Right cardiac atrium (tissue), 5 donors: Measurements from ENCODE around the gene SYCP2. TPM values are rescaled to one million over a fixed set of nuclear protein-coding genes. Genes with fewer than 3 reads are reported as not detected.

ENCODE experiments used
- ATAC-seq, 2 donors: fragments of 200-7000 bp; cut with Tn5 transposase; one replicate each; pipeline versions ENCODE4 v1.8.0 to v1.9.1; 2020; ENCODE audit warnings: moderate library complexity in 2 of 2, mild to moderate bottlenecking in 1 of 2
- DNase-seq, 3 donors: peaks; one replicate each; pipeline ENCODE4 v3.0.0-alpha.2; 2020
- H3K27ac ChIP-seq: one replicate; pipeline ENCODE4 v1.5.1; 2013; ENCODE audit warnings: mild to moderate bottlenecking, low read length, control low read depth, moderate library complexity
- H3K27me3 ChIP-seq: one replicate; pipeline ENCODE4 v1.6.1; 2013; ENCODE audit not compliant: control insufficient read depth, insufficient read depth
- H3K4me1 ChIP-seq: one replicate; pipeline ENCODE4 v1.6.1; 2013; ENCODE audit warnings: low read length; ENCODE audit not compliant: control insufficient read depth, insufficient read depth
- H3K4me3 ChIP-seq: one replicate; pipeline ENCODE4 v1.5.1; 2013; ENCODE audit warnings: low read length, control low read depth
- H3K9me3 ChIP-seq: one replicate; pipeline ENCODE4 v1.6.1; 2013; ENCODE audit warnings: low read length; ENCODE audit not compliant: control insufficient read depth
- WGBS: extraction: QIAGEN DNeasy Blood & Tissue Kit; methylation state at CpG from one replicate; pipeline ENCODE4 v1.1.7; 2013; 5-methylcytosine and 5-hydroxymethylcytosine counted together
- intact Hi-C, 4 donors: fragments of 100-400 bp; cut with DNase I; formaldehyde crosslinking; loops; one replicate each; pipeline versions ENCODE4 v1.11.0 to v1.14.0; 2022 to 2023
- polyA plus RNA-seq: library from polyadenylated mRNA; stranded (reverse); fragments of 200-250 nt; gene quantifications from one replicate; pipeline ENCODE4 v1.2.3, GENCODE V29; 2013
- total RNA-seq, 4 donors: library from RNA; stranded (reverse); fragmentation: NEBNext Ultra II Directional; extraction: Animal tissue kit (Norgen Biotek cat#: 25700); gene quantifications; one replicate each; pipeline ENCODE4 v1.2.1, GENCODE V29; 2021
- donor health status: healthy with polysubstance abuse.
- donor health status: DM: no; HTN: yes; CAD: no.
- donor health status: DM: no; HTN: no; CAD: no.
- donor health status: DM: no; HTN: yes; CAD: no; lungs with severe emphysema.
- donor health status: DM: yes; HTN: yes; CAD: no.

Gene SYCP2
- total and polyA plus RNA-seq, 5 donors, result 1.6 to 1.8 (median 1.7) TPM

- Histone ChIP-seq H3K27me3 (no peaks in the 10 kb centered on the region), H3K27ac (peak overlapping the region; percentile 63), H3K9me3 (no peaks in the 10 kb centered on the region), H3K4me3 (peak overlapping the region; percentile 26), H3K4me1 (peaks cover 4% of the 10 kb centered on the region)
- ATAC-seq, result peak; percentile 88 to 90
- 3% methylated on average over 16 of the region's 16 CpGs for WGBS
- DNase-seq, result peak; percentile 58 to 85 (median 84)
- intact Hi-C loops, result loop anchor here in 1 of 4 donors (5.0 kb wide), 1 partner anchor 53 kb away; no protein-coding TSS in a partner anchor
These were observed 97.7 kb downstream of the SYCP2 start for GRCh38 chr20:59835448-59836395.

GRCh38 chr20:59835057-59835447, 98.4 kb downstream of the SYCP2 start:
- DNase-seq (no peak), ATAC-seq (peak; percentile 5 to 12)
- intact Hi-C loops, result loop anchor here in 1 of 4 donors (5.0 kb wide), 1 partner anchor 53 kb away; no protein-coding TSS in a partner anchor
- Histone ChIP-seq H3K27ac (peak overlapping the region; percentile 63), H3K27me3 (no peaks in the 10 kb centered on the region), H3K4me1 (peaks cover 4% of the 10 kb centered on the region), H3K4me3 (no peak overlapping the region), H3K9me3 (no peaks in the 10 kb centered on the region)
- WGBS, result 15% methylated on average over 2 of the region's 2 CpGs

- peaks cover 7% of the 10 kb centered on the region for H3K4me1 ChIP-seq
- no peak overlapping the region for H3K4me3 ChIP-seq
- no peaks in the 10 kb centered on the region for H3K9me3 ChIP-seq
- H3K27me3 ChIP-seq, result no peaks in the 10 kb centered on the region
- no peak overlapping the region for H3K27ac ChIP-seq
- intact Hi-C loops, result no loop called here
- no peak for ATAC-seq
- 82% methylated on average over 13 of the region's 13 CpGs for WGBS
- no peak for DNase-seq
These were observed 100.8 kb downstream of the SYCP2 start for GRCh38 chr20:59832406-59833363.

- no peaks in the 10 kb centered on the region for H3K9me3 ChIP-seq
- peaks cover 7% of the 10 kb centered on the region for H3K4me1 ChIP-seq
- intact Hi-C loops, result no loop called here
- H3K4me3 ChIP-seq, result no peak overlapping the region
- ATAC-seq (peak; percentile 13 to 25), DNase-seq (peak in 1 of 3 donors; percentile 83)
- WGBS, result 43% methylated on average over 3 of the region's 3 CpGs
- no peak overlapping the region for H3K27ac ChIP-seq
- no peaks in the 10 kb centered on the region for H3K27me3 ChIP-seq
These were observed 101.5 kb downstream of the SYCP2 start for GRCh38 chr20:59831916-59832270.

- H3K9me3 ChIP-seq, result no peaks in the 10 kb centered on the region
- intact Hi-C loops, result no loop called here
- no peak overlapping the region for H3K27ac ChIP-seq
- peaks cover 7% of the 10 kb centered on the region for H3K4me1 ChIP-seq
- no peaks in the 10 kb centered on the region for H3K27me3 ChIP-seq
- 53% methylated on average over 23 of the region's 23 CpGs for WGBS
- no peak for ATAC-seq
- DNase-seq, result no peak
- H3K4me3 ChIP-seq, result no peak overlapping the region
These were observed 102.2 kb downstream of the SYCP2 start for GRCh38 chr20:59831024-59831915.

DNA sequence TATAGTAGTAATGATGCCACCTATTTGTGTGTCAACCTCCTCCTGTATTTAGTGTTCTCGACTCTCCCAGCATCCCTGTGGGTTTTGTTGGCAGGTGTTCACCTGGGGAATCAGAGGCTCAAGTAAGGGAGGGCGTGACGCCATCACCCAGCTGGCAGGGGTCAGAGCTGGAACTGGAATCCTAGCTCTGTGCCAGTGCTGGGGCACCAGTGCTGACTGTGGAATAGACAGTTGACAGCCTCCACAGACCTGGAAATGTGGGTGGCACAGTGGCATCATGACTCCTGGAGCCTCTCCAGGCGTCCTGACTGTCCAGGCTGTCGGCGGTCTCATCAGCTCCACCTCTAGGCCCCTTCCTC, 102.8 kb downstream of the SYCP2 start:
- ATAC-seq (no peak), DNase-seq (no peak)
- H3K27me3 ChIP-seq, result no peaks in the 10 kb centered on the region
- WGBS, result 65% methylated on average over 6 of the region's 6 CpGs
- intact Hi-C loops, result no loop called here
- H3K27ac ChIP-seq, result no peak overlapping the region
- H3K4me3 ChIP-seq, result no peak overlapping the region
- H3K9me3 ChIP-seq, result no peaks in the 10 kb centered on the region
- peaks cover 7% of the 10 kb centered on the region for H3K4me1 ChIP-seq

- Histone ChIP-seq H3K27ac (no peak overlapping the region), H3K9me3 (no peaks in the 10 kb centered on the region), H3K27me3 (no peaks in the 10 kb centered on the region), H3K4me1 (peaks cover 5% of the 10 kb centered on the region), H3K4me3 (no peak overlapping the region)
- DNase-seq (no peak), ATAC-seq (no peak)
- 58% methylated on average over 12 of the region's 12 CpGs for WGBS
- intact Hi-C loops, result no loop called here
These were observed 103.4 kb downstream of the SYCP2 start for GRCh38 chr20:59829786-59830664.

DNA sequence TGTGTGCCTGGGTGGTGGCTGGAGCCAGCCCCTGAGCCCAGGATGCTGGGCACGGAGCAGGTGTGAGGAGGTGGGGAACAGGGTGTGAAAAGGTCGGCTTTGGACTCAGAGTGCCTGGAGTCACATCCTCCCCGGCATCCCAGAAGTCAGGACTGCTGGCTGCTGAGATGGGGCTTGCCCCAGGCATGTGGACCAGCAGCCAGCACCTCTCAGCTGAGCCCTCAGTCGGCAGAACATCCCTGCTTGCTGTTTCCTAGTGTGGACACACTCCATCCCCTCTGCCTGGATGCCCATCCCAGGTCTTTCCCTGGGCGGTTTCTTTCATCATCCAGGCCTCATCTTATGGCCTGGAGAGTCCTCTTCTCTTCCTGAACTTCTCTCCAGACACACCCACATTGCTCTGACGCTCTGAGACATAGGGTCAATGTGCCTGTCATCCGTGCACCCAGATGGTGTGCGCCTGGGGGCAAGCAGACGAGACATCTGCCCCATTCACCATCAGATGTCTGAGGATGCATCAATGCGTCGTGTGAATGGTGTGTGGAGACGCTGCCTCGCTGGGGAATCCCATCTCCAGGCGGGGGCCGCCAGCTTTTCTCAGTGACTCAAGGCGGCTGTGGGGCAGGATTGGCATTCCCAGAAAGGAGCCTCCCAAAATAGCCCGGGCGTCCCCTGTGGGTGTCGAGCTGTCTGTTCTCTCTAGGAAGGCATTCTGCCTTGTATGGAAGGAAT, 104.2 kb downstream of the SYCP2 start:
- Histone ChIP-seq H3K4me1 (peaks cover 2% of the 10 kb centered on the region), H3K9me3 (no peaks in the 10 kb centered on the region), H3K27ac (no peak overlapping the region), H3K4me3 (no peak overlapping the region), H3K27me3 (no peaks in the 10 kb centered on the region)
- ATAC-seq (no peak), DNase-seq (no peak)
- WGBS, result 66% methylated on average over 19 of the region's 19 CpGs
- intact Hi-C loops, result no loop called here
